22Rv1 (cell line): Measurements from ENCODE around the gene GCHFR.

ENCODE experiments used
- ZFX ChIP-seq: fragments of 450-650 bp; IDR thresholded peaks from 2 replicates; pipeline ENCODE4 v1.6.1; 2017; ENCODE audit warnings: antibody characterized with exemption, borderline replicate concordance
- TF ChIP-seq, protein P1 (sequence below): fragments of 450-650 bp; IDR thresholded peaks from 2 replicates; pipeline ENCODE4 v1.5.1; 2017; ENCODE audit warnings: mild to moderate bottlenecking

DNA sequence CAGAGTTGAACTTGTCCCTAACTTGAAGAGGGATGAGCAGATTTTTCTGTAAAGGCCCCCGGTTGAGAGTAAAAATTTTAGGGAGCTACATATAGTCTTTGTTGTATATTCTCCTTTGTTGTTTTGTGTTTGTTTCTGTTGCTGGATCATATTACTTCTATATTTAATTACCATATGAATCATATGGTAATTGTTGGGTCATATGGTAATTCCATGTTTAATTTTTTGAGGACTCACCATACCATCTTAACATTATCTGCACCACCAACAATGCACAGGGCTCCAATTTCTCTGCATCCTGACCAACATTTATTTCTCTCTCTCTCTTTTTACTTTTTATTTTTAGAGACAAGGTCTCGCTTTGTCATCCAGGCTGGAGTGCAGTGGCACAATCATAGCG, 35.7 kb downstream of the GCHFR start:
- TF ChIP-seq, protein P1, sequence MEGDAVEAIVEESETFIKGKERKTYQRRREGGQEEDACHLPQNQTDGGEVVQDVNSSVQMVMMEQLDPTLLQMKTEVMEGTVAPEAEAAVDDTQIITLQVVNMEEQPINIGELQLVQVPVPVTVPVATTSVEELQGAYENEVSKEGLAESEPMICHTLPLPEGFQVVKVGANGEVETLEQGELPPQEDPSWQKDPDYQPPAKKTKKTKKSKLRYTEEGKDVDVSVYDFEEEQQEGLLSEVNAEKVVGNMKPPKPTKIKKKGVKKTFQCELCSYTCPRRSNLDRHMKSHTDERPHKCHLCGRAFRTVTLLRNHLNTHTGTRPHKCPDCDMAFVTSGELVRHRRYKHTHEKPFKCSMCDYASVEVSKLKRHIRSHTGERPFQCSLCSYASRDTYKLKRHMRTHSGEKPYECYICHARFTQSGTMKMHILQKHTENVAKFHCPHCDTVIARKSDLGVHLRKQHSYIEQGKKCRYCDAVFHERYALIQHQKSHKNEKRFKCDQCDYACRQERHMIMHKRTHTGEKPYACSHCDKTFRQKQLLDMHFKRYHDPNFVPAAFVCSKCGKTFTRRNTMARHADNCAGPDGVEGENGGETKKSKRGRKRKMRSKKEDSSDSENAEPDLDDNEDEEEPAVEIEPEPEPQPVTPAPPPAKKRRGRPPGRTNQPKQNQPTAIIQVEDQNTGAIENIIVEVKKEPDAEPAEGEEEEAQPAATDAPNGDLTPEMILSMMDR, result no peak
- TF ChIP-seq ZFX, result no peak
